Esophagus (tissue), 2 donors: ENCODE data around the gene POLL. TPM values are rescaled to one million over a fixed set of nuclear protein-coding genes. Genes with fewer than 3 reads are reported as not detected.

ENCODE experiments used
- H3K27ac ChIP-seq, 2 donors: one replicate each; pipeline ENCODE4 v1.5.1; 2013; ENCODE audit warnings: low read depth in 2 of 2, mild to moderate bottlenecking in 2 of 2, inconsistent platforms in 1 of 2, low read length in 1 of 2, moderate library complexity in 1 of 2
- H3K27me3 ChIP-seq, 2 donors: one replicate each; pipeline ENCODE4 v1.6.1; 2013; ENCODE audit warnings: low read length in 2 of 2, control low read depth in 1 of 2, mild to moderate bottlenecking in 1 of 2; ENCODE audit not compliant: insufficient read depth in 2 of 2, control insufficient read depth in 1 of 2
- H3K36me3 ChIP-seq, 2 donors: one replicate each; pipeline ENCODE4 v1.6.1; 2013; ENCODE audit warnings: low read length in 1 of 2; ENCODE audit not compliant: control insufficient read depth in 2 of 2, insufficient read depth in 2 of 2
- H3K4me1 ChIP-seq, 2 donors: one replicate each; pipeline ENCODE4 v1.6.1; 2013; ENCODE audit warnings: low read length in 1 of 2; ENCODE audit not compliant: control insufficient read depth in 2 of 2, insufficient read depth in 2 of 2
- H3K4me3 ChIP-seq, 2 donors: one replicate each; pipeline ENCODE4 v1.5.1; 2013; ENCODE audit warnings: low read length in 2 of 2, mild to moderate bottlenecking in 2 of 2, low read depth in 1 of 2, moderate library complexity in 1 of 2
- H3K9me3 ChIP-seq, 2 donors: one replicate each; pipeline ENCODE4 v1.6.1; 2013; ENCODE audit warnings: mild to moderate bottlenecking in 2 of 2, low read depth in 1 of 2, low read length in 1 of 2, moderate library complexity in 1 of 2; ENCODE audit not compliant: control insufficient read depth in 2 of 2, insufficient read depth in 1 of 2
- WGBS, 2 donors: extraction: QIAGEN DNeasy Blood & Tissue Kit; methylation state at CpG; one replicate each; pipeline ENCODE4 v1.1.7; 2013; 5-methylcytosine and 5-hydroxymethylcytosine counted together
- polyA plus RNA-seq, 2 donors: library from polyadenylated mRNA; stranded (reverse); fragments of 200-250 nt; gene quantifications; one replicate each; pipeline ENCODE4 v1.2.3, GENCODE V29; 2013
- donor health status: healthy with polysubstance abuse.
- donor health status: Bipolar disorder and iron deficiency.

The POLL gene
- polyA plus RNA-seq, 2 donors, result 13.5 to 24.0 TPM

- Histone ChIP-seq H3K36me3 (peaks cover 28 to 48% of the 10 kb centered on the region in 2 donors), H3K9me3 (peaks cover 0 to 2% of the 10 kb centered on the region in 2 donors), H3K4me3 (no peak overlapping the region), H3K27me3 (no peaks in the 10 kb centered on the region), H3K27ac (no peak overlapping the region), H3K4me1 (no peaks in the 10 kb centered on the region)
- WGBS, 2 donors, result 66 to 74% methylated on average over 10 of the region's 10 CpGs
These were observed 24.8 kb upstream of the POLL start for GRCh38 chr10:101612872-101613271.

DNA sequence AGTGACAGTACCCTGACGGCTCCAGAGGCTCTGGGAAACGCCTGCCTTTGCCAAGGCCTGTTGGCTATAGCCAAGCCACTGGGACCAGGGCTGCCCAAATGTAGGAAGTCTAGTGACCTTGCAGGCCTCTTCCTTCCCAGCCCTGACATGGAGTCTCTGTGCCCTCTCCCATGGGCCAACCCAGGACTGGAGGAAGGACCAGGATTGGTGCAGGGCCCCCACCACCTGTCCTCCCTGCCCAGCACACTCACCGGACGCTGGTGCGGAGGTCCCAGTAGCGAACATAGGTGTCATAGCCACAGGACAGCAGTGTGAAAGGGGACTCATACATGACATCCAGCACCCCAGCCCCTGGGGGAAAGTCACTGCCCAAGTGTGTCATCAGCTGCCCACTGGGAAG is 24.0 kb upstream of the POLL start:
- Histone ChIP-seq H3K4me1 (no peaks in the 10 kb centered on the region), H3K9me3 (peaks cover 0 to 2% of the 10 kb centered on the region in 2 donors), H3K4me3 (no peak overlapping the region), H3K27me3 (no peaks in the 10 kb centered on the region), H3K36me3 (peaks cover 28 to 50% of the 10 kb centered on the region in 2 donors), H3K27ac (no peak overlapping the region)
- 90 to 92% methylated on average over 6 of the region's 6 CpGs for WGBS, 2 donors

DNA sequence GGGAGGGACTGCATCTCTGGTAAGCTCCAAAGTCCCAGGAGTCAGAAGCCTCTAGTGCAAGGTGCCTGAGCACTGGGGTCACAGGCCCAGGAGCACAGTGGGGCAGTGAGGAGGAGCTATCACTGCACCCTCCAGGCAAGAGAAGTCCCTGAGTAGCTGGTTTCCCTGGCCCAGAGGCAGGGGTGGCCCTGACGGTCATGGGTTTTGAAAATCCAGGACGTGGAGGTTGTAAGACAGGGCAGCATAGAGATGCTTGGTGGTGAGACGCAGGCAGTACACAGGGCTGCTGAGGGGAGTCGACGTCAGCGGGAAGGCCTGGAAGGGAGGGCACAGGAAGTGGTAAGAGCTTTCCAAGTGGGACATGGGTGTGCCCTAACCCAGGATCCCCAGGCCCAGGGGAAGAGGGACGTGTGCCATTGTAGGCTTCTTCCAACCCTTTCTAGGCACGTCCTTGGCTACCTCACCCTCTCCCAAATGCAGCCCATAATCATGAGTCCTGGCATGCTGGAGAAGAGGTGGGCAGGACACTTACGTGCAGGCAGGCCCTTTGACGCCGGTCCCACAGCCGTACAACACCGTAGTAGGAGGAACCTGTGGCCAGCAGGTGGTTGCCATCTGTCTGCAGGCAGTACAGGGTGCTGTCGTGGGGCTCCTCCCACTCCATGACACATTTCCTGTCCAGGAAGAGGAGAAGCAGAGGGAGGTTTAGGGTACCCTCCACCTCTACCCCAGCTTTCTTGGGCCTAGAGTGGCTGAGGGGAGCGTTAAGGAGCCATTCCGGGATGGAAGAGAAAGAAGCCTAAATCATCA is 23.2 kb upstream of the POLL start:
- no peaks in the 10 kb centered on the region for H3K4me1 ChIP-seq
- H3K9me3 ChIP-seq, result peaks cover 0 to 2% of the 10 kb centered on the region in 2 donors
- H3K36me3 ChIP-seq, result peaks cover 28 to 46% of the 10 kb centered on the region in 2 donors
- H3K27ac ChIP-seq, result no peak overlapping the region
- WGBS, 2 donors, result 67 to 74% methylated on average over 16 of the region's 16 CpGs
- no peaks in the 10 kb centered on the region for H3K27me3 ChIP-seq
- no peak overlapping the region for H3K4me3 ChIP-seq

- Histone ChIP-seq H3K27me3 (no peaks in the 10 kb centered on the region), H3K27ac (no peak overlapping the region), H3K4me1 (no peaks in the 10 kb centered on the region), H3K36me3 (peaks cover 25 to 43% of the 10 kb centered on the region in 2 donors), H3K4me3 (no peak overlapping the region), H3K9me3 (no peaks in the 10 kb centered on the region)
- 84 to 94% methylated on average over 4 of the region's 4 CpGs for WGBS, 2 donors
These were observed 21.4 kb upstream of the POLL start for GRCh38 chr10:101609481-101609880.

- 42 to 48% methylated on average over 2 of the region's 2 CpGs for WGBS, 2 donors
- Histone ChIP-seq H3K27ac (no peak overlapping the region), H3K27me3 (no peaks in the 10 kb centered on the region), H3K9me3 (no peaks in the 10 kb centered on the region), H3K4me3 (no peak overlapping the region), H3K4me1 (no peaks in the 10 kb centered on the region), H3K36me3 (peaks cover 25 to 32% of the 10 kb centered on the region in 2 donors)
These were observed 19.1 kb upstream of the POLL start for GRCh38 chr10:101607124-101607523.

- Histone ChIP-seq H3K27me3 (no peaks in the 10 kb centered on the region), H3K9me3 (no peaks in the 10 kb centered on the region), H3K27ac (no peak overlapping the region), H3K4me3 (no peak overlapping the region), H3K36me3 (peaks cover 5 to 8% of the 10 kb centered on the region in 2 donors), H3K4me1 (no peaks in the 10 kb centered on the region)
- WGBS, 2 donors, result 53 to 54% methylated on average over 6 of the region's 6 CpGs
These were observed 14.8 kb upstream of the POLL start for GRCh38 chr10:101602761-101603398.

DNA sequence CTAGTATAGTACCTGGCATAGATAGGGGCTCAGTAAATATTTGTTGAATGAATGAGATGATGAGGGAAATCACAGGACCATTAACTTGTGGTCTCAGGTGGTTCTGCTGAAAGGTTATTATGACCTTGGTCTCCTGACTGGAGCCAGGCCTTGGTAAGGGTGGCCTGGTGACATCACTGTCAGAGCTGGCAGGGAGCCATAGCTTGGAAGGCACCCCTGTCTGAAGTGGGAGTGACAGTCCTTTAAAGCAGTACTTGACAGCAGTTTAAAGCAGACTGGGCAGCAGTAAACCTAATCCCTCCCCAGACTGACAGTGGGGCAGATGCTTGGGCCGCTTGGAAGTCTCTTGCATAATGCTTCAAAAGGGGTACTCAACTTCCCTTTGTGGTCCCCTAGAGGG is 13.5 kb upstream of the POLL start:
- H3K9me3 ChIP-seq, result no peaks in the 10 kb centered on the region
- H3K4me3 ChIP-seq, result no peak overlapping the region
- WGBS, 2 donors, result 83 to 93% methylated on average over 1 of the region's 1 CpG
- H3K27ac ChIP-seq, result no peak overlapping the region
- H3K27me3 ChIP-seq, result no peaks in the 10 kb centered on the region
- H3K36me3 ChIP-seq, result peaks cover 4 to 5% of the 10 kb centered on the region in 2 donors
- no peaks in the 10 kb centered on the region for H3K4me1 ChIP-seq

GRCh38 chr10:101597091-101597900 is 9.2 kb upstream of the POLL start:
- no peaks in the 10 kb centered on the region for H3K27me3 ChIP-seq
- H3K4me1 ChIP-seq, result no peaks in the 10 kb centered on the region
- no peaks in the 10 kb centered on the region for H3K9me3 ChIP-seq
- H3K4me3 ChIP-seq, result no peak overlapping the region
- H3K36me3 ChIP-seq, result peaks cover 2 to 5% of the 10 kb centered on the region in 2 donors
- H3K27ac ChIP-seq, result no peak overlapping the region
- WGBS, 2 donors, result 79 to 80% methylated on average over 14 of the region's 14 CpGs

- WGBS, 2 donors, result 84 to 88% methylated on average over 13 of the region's 13 CpGs
- no peaks in the 10 kb centered on the region for H3K27me3 ChIP-seq
- H3K36me3 ChIP-seq, result peaks cover 2 to 4% of the 10 kb centered on the region in 2 donors
- no peak overlapping the region for H3K27ac ChIP-seq
- H3K4me1 ChIP-seq, result no peaks in the 10 kb centered on the region
- H3K9me3 ChIP-seq, result no peaks in the 10 kb centered on the region
- H3K4me3 ChIP-seq, result no peak overlapping the region
These were observed 7.8 kb upstream of the POLL start for GRCh38 chr10:101595591-101596433.
